CD1c-positive myeloid dendritic cell (primary cell): ENCODE data around the gene GRM5.

Source experiments
- DNase-seq: peaks from one replicate; pipeline ENCODE4 v3.0.0-alpha.2; 2016; ENCODE audit errors: extremely low spot score

The GRM5 gene

GRCh38 chr11:88701816-88702215, 364.0 kb downstream of the GRM5 start:
- DNase-seq: no peak

GRCh38 chr11:88697139-88697538, 368.6 kb downstream of the GRM5 start:
- no peak for DNase-seq

- DNase-seq: no peak
Measured at GRCh38 chr11:88695689-88696414, 369.9 kb downstream of the GRM5 start.

- DNase-seq: no peak
Measured at GRCh38 chr11:88692306-88693086, 373.3 kb downstream of the GRM5 start.

DNA sequence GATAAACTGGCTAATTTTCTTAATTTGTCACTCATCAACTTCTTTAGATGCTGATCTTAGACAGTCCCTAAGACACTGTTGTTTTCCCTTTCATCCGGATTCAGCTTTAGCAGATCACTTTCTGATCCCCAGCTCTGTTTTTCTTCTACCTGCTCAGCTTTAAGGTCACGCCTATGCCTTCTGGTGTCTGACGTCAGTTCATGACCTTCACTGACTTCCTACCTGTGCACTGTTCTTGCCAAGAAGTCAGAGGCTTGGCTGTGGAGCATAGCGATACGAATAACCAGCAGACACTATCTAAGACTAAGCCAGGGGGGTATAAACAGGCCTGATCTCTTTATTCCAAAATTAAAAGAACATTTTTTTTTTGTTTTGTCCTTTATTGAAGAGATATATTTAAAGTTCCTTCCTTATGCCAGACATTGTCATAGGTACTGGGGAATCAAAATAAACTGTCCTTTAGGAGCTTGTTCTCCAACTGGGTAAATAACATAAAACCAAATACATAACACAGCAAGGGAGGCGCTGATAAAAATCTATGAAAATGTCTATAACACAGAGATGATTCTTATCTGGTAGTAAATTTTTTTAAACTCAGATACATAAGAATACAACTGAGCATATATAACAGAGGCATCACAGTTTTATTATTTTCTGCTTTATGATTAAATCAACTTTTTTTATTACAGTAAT, 376.1 kb downstream of the GRM5 start:
- DNase-seq: no peak

DNA sequence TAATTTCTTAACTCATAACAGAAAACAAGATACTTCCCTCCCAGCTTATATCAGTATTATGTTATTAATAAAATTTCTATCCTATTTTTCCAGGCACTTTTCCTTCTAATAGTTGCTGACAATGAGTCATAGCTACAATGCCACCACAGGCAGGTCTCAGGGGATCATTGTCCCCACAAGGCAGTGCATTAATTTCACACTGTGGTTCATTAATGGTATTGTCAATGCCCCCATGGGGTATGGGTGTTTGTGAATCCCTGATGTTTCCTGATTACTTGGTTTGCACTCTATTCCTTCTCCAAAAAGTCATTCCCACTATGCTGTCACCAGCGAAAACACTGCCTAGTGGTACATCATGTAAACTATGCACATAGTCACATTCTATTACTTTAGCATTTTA, 382.8 kb downstream of the GRM5 start:
- DNase-seq: no peak

- no peak for DNase-seq
Measured at GRCh38 chr11:88680806-88681205, 385.0 kb downstream of the GRM5 start.

DNA sequence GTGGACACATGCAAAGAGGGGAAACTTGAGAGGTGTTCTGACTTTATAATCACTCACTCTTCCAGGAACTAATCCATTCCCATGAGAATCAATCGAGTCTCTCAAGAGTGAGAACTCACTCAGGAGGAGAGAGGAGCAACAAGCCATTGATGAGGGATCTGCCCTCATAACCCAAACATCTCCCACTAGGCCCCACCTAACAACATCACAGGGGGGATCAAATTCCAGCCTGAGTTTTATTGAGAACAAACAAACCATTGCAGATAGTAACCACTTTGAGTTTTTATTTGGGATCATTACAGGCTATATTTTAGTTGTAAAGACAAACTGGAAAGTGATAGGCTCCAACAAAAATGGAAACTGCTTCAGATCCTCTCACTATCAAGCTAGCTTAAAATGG, 399.4 kb downstream of the GRM5 start:
- DNase-seq: no peak

GRCh38 chr11:88657076-88657738, 408.6 kb downstream of the GRM5 start:
- DNase-seq: no peak

GRCh38 chr11:88656283-88656682, 409.5 kb downstream of the GRM5 start:
- no peak for DNase-seq

DNA sequence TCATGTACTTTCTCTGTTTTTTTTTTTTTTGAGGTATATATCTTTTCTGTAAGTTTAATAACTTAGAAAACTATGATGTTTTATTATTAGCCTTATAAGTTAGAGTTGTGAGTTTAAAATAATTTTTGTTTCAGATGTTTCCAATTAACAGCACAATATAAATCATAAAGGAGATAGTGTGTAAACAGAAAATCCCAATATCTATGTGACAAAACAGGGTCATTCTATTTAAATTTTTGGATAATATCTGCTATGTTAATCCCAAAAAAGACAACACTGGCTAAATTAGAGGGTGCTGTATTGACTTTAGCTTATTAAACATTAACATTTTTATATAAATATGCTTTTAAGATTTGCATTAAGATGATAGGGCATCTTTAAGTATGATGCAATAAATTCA, 410.1 kb downstream of the GRM5 start:
- DNase-seq: no peak

DNA sequence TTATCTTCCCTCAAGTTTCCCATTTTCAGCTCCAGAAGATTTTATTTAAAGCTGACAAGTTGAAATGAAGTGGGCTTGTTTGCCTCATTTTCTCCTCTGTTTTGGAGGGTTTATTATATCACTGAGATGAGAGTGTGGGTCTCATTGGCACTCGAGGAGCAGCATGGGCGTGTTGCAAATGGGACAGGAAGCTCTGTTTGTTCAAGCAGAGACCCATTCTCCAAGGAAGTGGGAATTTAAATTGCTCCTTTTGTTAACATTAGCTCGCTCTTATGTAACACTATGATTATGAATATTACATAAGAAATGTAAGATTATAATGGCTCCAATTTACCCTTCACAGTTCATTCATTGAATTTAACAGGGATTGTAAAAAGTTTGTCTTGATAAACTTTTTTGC, 410.6 kb downstream of the GRM5 start:
- no peak for DNase-seq

- no peak for DNase-seq
Measured at GRCh38 chr11:88651556-88651955, 414.2 kb downstream of the GRM5 start.

GRCh38 chr11:88644724-88645123, 421.1 kb downstream of the GRM5 start:
- DNase-seq: no peak

GRCh38 chr11:88632163-88632562, 433.6 kb downstream of the GRM5 start:
- DNase-seq: no peak

DNA sequence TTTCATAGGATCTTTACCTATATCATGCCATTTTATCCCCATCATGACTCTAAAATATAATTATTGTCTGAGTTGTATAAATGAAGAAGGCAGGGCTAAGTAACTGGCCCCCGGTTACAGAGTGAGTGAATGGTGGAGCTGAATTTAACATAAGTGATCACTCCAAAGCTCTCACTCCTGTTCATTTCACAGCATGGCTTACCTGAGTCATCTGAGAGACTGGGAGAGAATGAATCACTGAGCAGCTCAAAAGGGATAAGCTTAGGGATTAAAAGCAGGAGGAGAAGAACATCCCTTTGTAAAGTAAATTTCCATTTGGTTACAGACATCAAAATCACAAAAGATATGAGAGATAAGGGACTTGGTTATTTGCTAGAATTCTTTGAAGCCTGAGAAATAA, 434.3 kb downstream of the GRM5 start:
- DNase-seq: no peak

GRCh38 chr11:88629496-88629895, 436.3 kb downstream of the GRM5 start:
- DNase-seq: no peak

- no peak for DNase-seq
Measured at GRCh38 chr11:88626216-88626615, 439.6 kb downstream of the GRM5 start.

DNA sequence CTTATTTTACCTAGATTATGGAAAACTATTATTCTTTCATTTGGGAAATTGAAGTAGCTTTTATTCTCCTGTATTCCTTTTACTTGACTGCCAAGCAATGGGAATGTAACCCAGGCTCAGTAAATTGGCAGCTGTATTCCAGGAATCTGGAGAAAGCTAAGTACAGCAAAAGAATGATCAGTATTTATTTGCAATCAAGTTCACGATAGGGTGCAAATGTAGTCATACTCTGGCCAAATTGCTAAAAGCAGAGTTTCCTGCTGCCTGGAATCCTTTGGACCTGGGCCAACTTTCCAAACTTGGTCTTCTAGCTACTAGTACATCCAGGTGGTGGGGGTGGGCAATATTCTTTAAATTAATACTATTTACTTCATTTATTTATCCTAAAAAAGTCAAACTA, 442.3 kb downstream of the GRM5 start:
- no peak for DNase-seq

DNA sequence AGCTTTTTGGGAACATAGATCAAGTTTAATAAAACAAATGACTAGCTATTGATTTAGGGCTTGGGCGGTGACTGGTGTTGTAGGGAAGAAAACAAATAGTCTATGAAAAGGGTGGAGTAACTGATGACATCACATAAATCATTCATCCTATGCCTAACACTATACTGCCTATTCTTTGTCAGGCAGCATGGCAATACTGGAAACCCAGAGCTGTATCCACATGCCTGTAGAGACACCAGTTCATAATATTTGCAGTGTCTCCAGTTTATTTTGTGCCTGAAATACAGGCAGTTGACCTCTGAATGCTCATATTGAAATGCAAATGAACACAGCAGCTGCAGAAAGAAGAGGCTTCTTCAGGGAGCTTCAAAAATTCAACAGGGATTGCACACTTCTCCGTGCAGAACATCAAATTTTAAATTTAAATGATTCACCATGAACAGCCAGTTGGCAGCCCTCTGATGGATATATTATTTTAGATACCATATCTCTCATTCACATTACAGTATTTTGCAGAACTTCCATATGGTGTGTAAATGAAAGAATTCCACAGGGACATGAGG, 445.1 kb downstream of the GRM5 start:
- no peak for DNase-seq

DNA sequence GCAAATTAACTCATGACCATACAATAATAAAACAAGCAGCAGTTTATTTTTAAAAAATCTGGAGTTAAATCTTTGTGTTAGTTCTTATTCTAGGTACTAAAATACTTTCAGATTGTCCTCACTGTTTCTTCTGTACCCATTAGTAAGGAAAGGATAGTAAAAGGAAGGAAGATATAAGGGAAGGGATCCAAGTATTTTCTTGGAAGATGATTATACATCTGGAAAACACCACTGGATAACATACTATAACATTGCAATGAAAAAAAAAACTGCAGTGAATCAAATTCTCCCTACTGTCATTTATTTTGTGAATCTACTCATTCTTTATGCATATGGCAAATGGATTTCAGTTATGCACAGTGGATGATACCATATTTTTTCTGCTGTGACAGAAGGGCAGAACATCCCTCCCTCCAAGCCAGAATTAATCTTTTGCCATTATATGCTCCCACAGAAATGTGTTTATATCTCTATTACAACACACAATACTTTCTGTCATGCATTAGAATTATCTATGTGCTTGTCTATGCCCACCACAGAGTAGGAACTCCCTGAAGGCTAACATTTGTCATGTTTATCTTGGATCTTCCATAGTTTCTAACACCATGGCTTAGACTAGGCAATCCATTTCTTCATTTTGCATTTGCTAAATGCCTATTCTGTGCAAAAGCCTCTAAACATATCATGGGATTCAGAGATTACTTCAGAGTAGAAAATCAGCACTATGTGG, 446.0 kb downstream of the GRM5 start:
- no peak for DNase-seq
